Measurements from ENCODE around the gene PPP3R1.

The PPP3R1 gene

DNA sequence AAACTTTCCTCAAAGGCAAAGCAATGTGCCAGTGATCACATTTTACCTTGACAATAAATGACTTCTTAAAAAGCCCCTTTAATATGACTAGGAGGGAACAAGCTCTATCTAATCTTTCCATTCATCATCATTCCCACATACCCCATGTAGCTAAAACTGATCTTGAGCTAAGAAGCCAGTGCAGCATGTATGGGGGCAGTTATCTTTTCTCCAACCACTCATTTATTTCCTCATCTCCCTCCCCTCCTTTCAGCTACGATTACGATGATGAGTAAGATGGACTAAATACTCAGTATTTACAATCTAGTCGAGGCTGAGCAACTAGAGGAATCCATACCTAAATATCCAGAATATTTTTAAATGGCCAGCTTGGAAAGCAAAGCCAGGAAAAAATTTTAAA is 59.2 kb downstream of the PPP3R1 start:
- H3K4me1 ChIP-seq (ENCODE audit: control insufficient read depth, insufficient read depth, low read length) = peaks cover 10% of the 10 kb centered on the region
- ChIA-PET CTCF (interaction anchor here (0.8 to 7.0 kb wide), 4 partner anchors 51 to 248 kb away, joined by 3 to 57 read pairs (median 4); no protein-coding TSS in a partner anchor), POLR2A (no interaction called here)
- no peaks in the 10 kb centered on the region for H3K36me3 ChIP-seq (ENCODE audit: control insufficient read depth in 2 of 2, insufficient read depth in 1 of 2, low read length in 2 of 2)
- no peak overlapping the region for H3K27ac ChIP-seq (ENCODE audit: extremely low read depth, low read depth, low read length)
- TF ChIP-seq, protein P1, sequence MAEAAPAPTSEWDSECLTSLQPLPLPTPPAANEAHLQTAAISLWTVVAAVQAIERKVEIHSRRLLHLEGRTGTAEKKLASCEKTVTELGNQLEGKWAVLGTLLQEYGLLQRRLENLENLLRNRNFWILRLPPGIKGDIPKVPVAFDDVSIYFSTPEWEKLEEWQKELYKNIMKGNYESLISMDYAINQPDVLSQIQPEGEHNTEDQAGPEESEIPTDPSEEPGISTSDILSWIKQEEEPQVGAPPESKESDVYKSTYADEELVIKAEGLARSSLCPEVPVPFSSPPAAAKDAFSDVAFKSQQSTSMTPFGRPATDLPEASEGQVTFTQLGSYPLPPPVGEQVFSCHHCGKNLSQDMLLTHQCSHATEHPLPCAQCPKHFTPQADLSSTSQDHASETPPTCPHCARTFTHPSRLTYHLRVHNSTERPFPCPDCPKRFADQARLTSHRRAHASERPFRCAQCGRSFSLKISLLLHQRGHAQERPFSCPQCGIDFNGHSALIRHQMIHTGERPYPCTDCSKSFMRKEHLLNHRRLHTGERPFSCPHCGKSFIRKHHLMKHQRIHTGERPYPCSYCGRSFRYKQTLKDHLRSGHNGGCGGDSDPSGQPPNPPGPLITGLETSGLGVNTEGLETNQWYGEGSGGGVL (tag by site-specific recombination; IDR thresholded peaks at IDR 0.05) = 0 out of 2 replicates have a peak, but pooled peaks have one; percentile 18
- TF ChIP-seq ZNF792 (tag by site-specific recombination; IDR thresholded peaks at IDR 0.05) = no peak
- no peak overlapping the region for H3K4me3 ChIP-seq (ENCODE audit: low read depth, low read length)
- H3K9me3 ChIP-seq (ENCODE audit: control insufficient read depth, insufficient read depth, low read depth, low read length) = no peaks in the 10 kb centered on the region

DNA sequence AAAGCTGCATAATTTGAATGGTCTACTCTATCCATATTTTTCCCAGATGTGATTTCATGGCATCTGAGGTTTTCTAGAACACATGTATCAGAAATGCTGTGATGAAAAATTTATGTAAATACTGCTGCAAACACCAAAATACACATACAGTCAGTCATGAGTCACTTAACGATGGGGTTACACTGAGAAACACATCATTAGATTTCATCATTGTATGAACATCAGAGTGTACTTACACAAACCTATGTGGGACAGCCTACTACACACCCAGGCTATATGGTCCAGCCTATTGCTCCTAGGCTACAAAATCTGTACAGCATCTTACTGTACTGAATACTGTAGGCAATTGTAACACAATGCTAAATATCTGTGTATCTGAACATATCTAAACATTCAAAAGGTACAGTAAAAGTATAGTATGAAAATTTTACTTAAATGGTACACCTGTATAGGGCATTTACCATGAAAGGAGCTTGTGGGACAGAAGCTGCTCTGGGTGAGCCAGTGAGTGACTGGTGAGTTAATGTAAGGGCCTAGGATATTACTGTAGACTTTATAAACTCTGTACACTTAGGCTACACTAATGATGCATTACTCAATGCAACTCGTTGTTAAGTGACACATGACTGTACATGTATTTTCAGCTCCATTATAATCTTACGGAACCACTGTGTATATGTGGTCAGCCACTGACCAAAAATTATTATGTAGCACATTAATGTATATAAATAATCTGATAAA is 61.2 kb downstream of the PPP3R1 start:
- POLR2A ChIA-PET = interaction anchor here (1.0 kb wide), 1 partner anchor 61 kb away, joined by 3 read pairs; the partner anchor contains the start of gene PPP3R1
- CTCF ChIA-PET = interaction anchor here (0.6 to 2.3 kb wide), 5 partner anchors 10 to 250 kb away, joined by 3 to 6 read pairs (median 3); no protein-coding TSS in a partner anchor
- Histone ChIP-seq H3K9me3 (ENCODE audit: control insufficient read depth, insufficient read depth, low read depth, low read length) (no peaks in the 10 kb centered on the region), H3K4me1 (ENCODE audit: control insufficient read depth, insufficient read depth, low read length) (peaks cover 15% of the 10 kb centered on the region), H3K36me3 (ENCODE audit: control insufficient read depth in 2 of 2, insufficient read depth in 1 of 2, low read length in 2 of 2) (no peaks in the 10 kb centered on the region; a peak in 1 of 3 replicates), H3K4me3 (ENCODE audit: low read depth, low read length) (no peak overlapping the region), H3K27ac (ENCODE audit: extremely low read depth, low read depth, low read length) (no peak overlapping the region)
- TF ChIP-seq ZNF548 (tag by site-specific recombination; IDR thresholded peaks at IDR 0.05) (no peak), ZNF416 (tag by site-specific recombination; IDR thresholded peaks at IDR 0.05) (no peak), BCL11A (tag by site-specific recombination; IDR thresholded peaks at IDR 0.05; ENCODE audit: low read depth) (no peak), SP7 (tag by site-specific recombination; IDR thresholded peaks at IDR 0.05) (peak; percentile 77), ZNF600 (tag by site-specific recombination; IDR thresholded peaks at IDR 0.05) (no peak), ZBTB21 (tag by site-specific recombination; IDR thresholded peaks at IDR 0.05) (no peak)
- TF ChIP-seq, protein P2, sequence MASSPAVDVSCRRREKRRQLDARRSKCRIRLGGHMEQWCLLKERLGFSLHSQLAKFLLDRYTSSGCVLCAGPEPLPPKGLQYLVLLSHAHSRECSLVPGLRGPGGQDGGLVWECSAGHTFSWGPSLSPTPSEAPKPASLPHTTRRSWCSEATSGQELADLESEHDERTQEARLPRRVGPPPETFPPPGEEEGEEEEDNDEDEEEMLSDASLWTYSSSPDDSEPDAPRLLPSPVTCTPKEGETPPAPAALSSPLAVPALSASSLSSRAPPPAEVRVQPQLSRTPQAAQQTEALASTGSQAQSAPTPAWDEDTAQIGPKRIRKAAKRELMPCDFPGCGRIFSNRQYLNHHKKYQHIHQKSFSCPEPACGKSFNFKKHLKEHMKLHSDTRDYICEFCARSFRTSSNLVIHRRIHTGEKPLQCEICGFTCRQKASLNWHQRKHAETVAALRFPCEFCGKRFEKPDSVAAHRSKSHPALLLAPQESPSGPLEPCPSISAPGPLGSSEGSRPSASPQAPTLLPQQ (tag by site-specific recombination; IDR thresholded peaks at IDR 0.05) = no peak
- TF ChIP-seq, protein P3, sequence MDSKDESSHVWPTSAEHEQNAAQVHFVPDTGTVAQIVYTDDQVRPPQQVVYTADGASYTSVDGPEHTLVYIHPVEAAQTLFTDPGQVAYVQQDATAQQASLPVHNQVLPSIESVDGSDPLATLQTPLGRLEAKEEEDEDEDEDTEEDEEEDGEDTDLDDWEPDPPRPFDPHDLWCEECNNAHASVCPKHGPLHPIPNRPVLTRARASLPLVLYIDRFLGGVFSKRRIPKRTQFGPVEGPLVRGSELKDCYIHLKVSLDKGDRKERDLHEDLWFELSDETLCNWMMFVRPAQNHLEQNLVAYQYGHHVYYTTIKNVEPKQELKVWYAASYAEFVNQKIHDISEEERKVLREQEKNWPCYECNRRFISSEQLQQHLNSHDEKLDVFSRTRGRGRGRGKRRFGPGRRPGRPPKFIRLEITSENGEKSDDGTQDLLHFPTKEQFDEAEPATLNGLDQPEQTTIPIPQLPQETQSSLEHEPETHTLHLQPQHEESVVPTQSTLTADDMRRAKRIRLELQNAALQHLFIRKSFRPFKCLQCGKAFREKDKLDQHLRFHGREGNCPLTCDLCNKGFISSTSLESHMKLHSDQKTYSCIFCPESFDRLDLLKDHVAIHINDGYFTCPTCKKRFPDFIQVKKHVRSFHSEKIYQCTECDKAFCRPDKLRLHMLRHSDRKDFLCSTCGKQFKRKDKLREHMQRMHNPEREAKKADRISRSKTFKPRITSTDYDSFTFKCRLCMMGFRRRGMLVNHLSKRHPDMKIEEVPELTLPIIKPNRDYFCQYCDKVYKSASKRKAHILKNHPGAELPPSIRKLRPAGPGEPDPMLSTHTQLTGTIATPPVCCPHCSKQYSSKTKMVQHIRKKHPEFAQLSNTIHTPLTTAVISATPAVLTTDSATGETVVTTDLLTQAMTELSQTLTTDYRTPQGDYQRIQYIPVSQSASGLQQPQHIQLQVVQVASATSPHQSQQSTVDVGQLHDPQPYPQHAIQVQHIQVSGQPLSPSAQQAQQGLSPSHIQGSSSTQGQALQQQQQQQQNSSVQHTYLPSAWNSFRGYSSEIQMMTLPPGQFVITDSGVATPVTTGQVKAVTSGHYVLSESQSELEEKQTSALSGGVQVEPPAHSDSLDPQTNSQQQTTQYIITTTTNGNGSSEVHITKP (tag by site-specific recombination; IDR thresholded peaks at IDR 0.05) = peak; percentile 45; the same call in 1 of the 2 replicates

DNA sequence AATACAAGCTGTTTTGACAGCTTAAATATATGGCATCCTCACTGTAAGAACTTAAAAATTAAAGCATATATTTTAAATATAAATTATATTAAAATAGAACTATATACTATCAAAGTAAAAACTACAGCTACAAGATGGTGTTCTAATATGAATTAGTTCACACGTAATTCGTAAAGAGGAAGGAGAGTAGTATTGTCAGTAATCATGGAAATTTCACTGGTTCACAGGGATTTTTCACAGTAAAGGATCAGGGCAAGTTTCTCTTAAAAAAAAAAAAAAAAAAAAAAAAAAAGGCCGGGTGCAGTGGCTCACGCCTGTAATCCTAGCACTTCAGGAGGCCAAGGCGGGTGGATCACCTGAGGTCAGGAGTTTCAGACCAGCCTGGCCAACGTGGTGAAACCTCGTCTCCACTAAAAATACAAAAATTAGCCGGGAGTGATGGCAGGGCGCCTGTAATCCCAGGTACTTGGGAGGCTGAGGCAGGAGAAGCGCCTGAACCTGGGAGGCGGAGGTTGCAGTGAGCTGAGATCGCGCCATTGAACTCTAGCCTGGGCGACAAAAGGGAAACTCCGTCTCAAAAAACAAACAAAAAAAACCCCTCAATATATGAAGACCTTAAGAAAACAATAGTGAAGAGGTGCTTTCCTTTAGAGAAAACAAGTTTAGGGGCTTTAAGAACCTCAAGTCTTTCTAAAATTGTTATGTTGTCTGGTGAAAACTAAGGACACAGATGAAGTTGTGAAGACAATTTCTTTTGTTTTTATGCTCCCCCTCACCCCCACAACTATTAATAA is 62.1 kb downstream of the PPP3R1 start:
- CTCF ChIA-PET = interaction anchor here (0.7 to 1.6 kb wide), 3 partner anchors 13 to 92 kb away, joined by 3 to 5 read pairs (median 3); no protein-coding TSS in a partner anchor
- H3K4me1 ChIP-seq (ENCODE audit: control insufficient read depth, insufficient read depth, low read length) = peaks cover 11% of the 10 kb centered on the region
- POLR2A ChIA-PET = no interaction called here
- H3K36me3 ChIP-seq (ENCODE audit: control insufficient read depth in 2 of 2, insufficient read depth in 1 of 2, low read length in 2 of 2) = peaks cover 0 to 3% of the 10 kb centered on the region in 2 experiments; a peak in 2 of 3 replicates
- H3K4me3 ChIP-seq (ENCODE audit: low read depth, low read length) = no peak overlapping the region
- H3K27ac ChIP-seq (ENCODE audit: extremely low read depth, low read depth, low read length) = no peak overlapping the region
- TF ChIP-seq ZNF404 (tag by site-specific recombination; IDR thresholded peaks at IDR 0.05) = no peak
- TF ChIP-seq, protein P4, sequence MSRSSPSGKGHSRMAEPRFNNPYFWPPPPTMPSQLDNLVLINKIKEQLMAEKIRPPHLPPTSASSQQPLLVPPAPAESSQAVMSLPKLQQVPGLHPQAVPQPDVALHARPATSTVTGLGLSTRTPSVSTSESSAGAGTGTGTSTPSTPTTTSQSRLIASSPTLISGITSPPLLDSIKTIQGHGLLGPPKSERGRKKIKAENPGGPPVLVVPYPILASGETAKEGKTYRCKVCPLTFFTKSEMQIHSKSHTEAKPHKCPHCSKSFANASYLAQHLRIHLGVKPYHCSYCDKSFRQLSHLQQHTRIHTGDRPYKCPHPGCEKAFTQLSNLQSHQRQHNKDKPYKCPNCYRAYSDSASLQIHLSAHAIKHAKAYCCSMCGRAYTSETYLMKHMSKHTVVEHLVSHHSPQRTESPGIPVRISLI (tag by site-specific recombination; IDR thresholded peaks at IDR 0.05) = peak; percentile 87
- no peaks in the 10 kb centered on the region for H3K9me3 ChIP-seq (ENCODE audit: control insufficient read depth, insufficient read depth, low read depth, low read length)
